ENCODE data around the gene TRIM9.

The TRIM9 gene

DNA sequence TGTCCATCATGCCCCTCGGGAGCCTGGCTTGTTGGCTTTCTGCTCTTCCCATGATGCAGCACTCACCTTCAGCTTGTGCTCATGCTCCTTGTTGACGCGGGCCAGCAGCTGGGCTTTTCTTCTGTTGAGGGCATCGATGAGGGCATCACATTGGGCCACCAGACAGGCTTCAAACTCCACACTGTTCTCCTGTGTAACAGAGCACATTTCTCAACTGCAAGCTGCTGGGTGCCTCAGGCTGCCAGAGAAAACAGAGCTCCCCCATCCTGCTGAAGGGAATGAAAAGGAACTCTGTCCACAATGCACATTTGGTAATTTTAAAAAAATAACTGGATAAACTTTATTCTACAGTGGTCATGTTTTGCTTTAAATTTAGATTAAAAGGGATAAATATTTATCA is 72.1 kb downstream of the TRIM9 start:
- no peak overlapping the region for H3K27ac ChIP-seq
- peaks cover 0 to 9% (median 6%) of the 10 kb centered on the region in 11 experiments; a peak in 8 of 22 replicates for H3K9me3 ChIP-seq (replicated peaks in 1 of 11)
- H3K9ac ChIP-seq, result no peak overlapping the region
- H3K4me1 ChIP-seq, result peaks cover 19 to 43% (median 30%) of the 10 kb centered on the region in 10 experiments
- no peaks in the 10 kb centered on the region; a peak in 1 of 22 replicates for H3K36me3 ChIP-seq
- no peak overlapping the region for H3K4me2 ChIP-seq
- H3K4me3 ChIP-seq, result no peak overlapping the region
- no peak for TF ChIP-seq Cebpa-rat (IDR thresholded peaks at IDR 0.05)
- H4K20me1 ChIP-seq, result no peaks in the 10 kb centered on the region
- no peaks in the 10 kb centered on the region for H3K27me3 ChIP-seq

- H3K4me2 ChIP-seq, result peak overlapping the region; percentile 25 to 81 (median 68)
Measured at GRCh38 chr14:51020024-51020710, 74.7 kb downstream of the TRIM9 start.

DNA sequence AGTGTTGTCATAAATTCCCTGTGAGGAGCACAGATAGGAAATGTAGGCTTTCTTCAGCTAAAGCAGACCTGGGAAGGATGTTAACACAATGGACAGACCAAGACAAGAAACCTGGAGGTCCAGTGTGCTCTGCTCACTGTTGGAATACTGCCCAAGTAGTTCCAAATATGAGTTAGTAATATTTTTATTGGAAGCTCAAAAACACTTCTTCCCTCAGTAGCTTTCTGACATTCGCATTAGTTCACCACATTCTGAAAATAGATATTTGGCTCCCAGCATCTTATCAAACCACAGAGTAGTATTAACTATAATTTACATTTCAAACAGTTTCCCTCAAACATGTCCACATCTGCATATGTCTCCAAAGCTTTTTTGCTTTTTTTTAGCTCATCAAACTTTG is 75.8 kb downstream of the TRIM9 start:
- peak overlapping the region in 7 of 11 experiments; percentile 68 to 81 (median 76); a peak in 11 of 22 replicates for H3K4me2 ChIP-seq
- no peak overlapping the region for H3K4me3 ChIP-seq
- H3K27ac ChIP-seq, result no peak overlapping the region
- peaks cover 0 to 11% (median 6%) of the 10 kb centered on the region in 11 experiments; a peak in 8 of 22 replicates for H3K9me3 ChIP-seq (replicated peaks in 1 of 11)
- no peaks in the 10 kb centered on the region for H4K20me1 ChIP-seq
- H3K36me3 ChIP-seq, result no peaks in the 10 kb centered on the region; a peak in 1 of 22 replicates
- peaks cover 11 to 41% (median 30%) of the 10 kb centered on the region in 10 experiments for H3K4me1 ChIP-seq
- TF ChIP-seq Cebpa-rat (IDR thresholded peaks at IDR 0.05), result no peak
- H3K27me3 ChIP-seq, result no peaks in the 10 kb centered on the region
- no peak overlapping the region for H3K9ac ChIP-seq

More at GRCh38 chr14:51020024-51020710, 74.7 kb downstream of the TRIM9 start:
- no peaks in the 10 kb centered on the region for H4K20me1 ChIP-seq
- H3K4me3 ChIP-seq, result no peak overlapping the region; a peak in 1 of 20 replicates
- H3K9me3 ChIP-seq (replicated peaks in 1 of 11), result peaks cover 0 to 11% (median 6%) of the 10 kb centered on the region in 11 experiments; a peak in 8 of 22 replicates
- no peak for TF ChIP-seq Cebpa-rat (IDR thresholded peaks at IDR 0.05)
- peaks cover 17 to 43% (median 30%) of the 10 kb centered on the region in 10 experiments for H3K4me1 ChIP-seq
- H3K9ac ChIP-seq, result peak overlapping the region in 1 of 11 experiments; percentile 39; a peak in 1 of 22 replicates
- no peaks in the 10 kb centered on the region; a peak in 1 of 22 replicates for H3K36me3 ChIP-seq
- no peaks in the 10 kb centered on the region for H3K27me3 ChIP-seq
- H3K27ac ChIP-seq, result 0 out of 22 replicates have a peak overlapping the region, but pooled peaks of 3 of the 11 experiments have one; percentile 6 to 17 (median 17)

- peaks cover 0 to 11% (median 6%) of the 10 kb centered on the region in 11 experiments; a peak in 8 of 22 replicates for H3K9me3 ChIP-seq (replicated peaks in 1 of 11)
- H3K27me3 ChIP-seq, result no peaks in the 10 kb centered on the region
- H3K4me1 ChIP-seq, result peaks cover 11 to 41% (median 30%) of the 10 kb centered on the region in 10 experiments
- no peaks in the 10 kb centered on the region for H4K20me1 ChIP-seq
- H3K36me3 ChIP-seq, result no peaks in the 10 kb centered on the region; a peak in 1 of 22 replicates
- H3K4me2 ChIP-seq, result peak overlapping the region in 5 of 11 experiments; percentile 13 to 81 (median 68); a peak in 7 of 22 replicates
- H3K9ac ChIP-seq, result no peak overlapping the region
- no peak overlapping the region for H3K4me3 ChIP-seq
- no peak for TF ChIP-seq Cebpa-rat (IDR thresholded peaks at IDR 0.05)
- H3K27ac ChIP-seq, result no peak overlapping the region
Measured at GRCh38 chr14:51018521-51018920, 76.4 kb downstream of the TRIM9 start.

- Histone ChIP-seq H3K27ac (no peak overlapping the region), H3K9ac (no peak overlapping the region), H3K4me3 (no peak overlapping the region)
Measured at GRCh38 chr14:51014625-51015024, 80.3 kb downstream of the TRIM9 start.

GRCh38 chr14:51014086-51014485 is 80.8 kb downstream of the TRIM9 start:
- H3K36me3 ChIP-seq, result no peaks in the 10 kb centered on the region
- no peak overlapping the region for H3K4me3 ChIP-seq
- no peak overlapping the region for H3K4me2 ChIP-seq
- no peak overlapping the region for H3K9ac ChIP-seq
- H3K27me3 ChIP-seq, result no peaks in the 10 kb centered on the region
- H3K4me1 ChIP-seq, result peaks cover 8 to 15% (median 10%) of the 10 kb centered on the region in 10 experiments; a peak in 14 of 20 replicates
- peaks cover 0 to 4% (median 0%) of the 10 kb centered on the region in 11 experiments; a peak in 1 of 22 replicates for H3K9me3 ChIP-seq (replicated peaks in 1 of 11)
- no peaks in the 10 kb centered on the region for H4K20me1 ChIP-seq
- H3K27ac ChIP-seq, result no peak overlapping the region
- TF ChIP-seq Cebpa-rat (IDR thresholded peaks at IDR 0.05), result no peak

More at GRCh38 chr14:51014625-51015024, 80.3 kb downstream of the TRIM9 start:
- Histone ChIP-seq H3K4me2 (no peak overlapping the region), H3K4me1 (peaks cover 10 to 20% (median 14%) of the 10 kb centered on the region in 10 experiments; a peak in 18 of 20 replicates), H3K9me3 (replicated peaks in 1 of 11) (peaks cover 0 to 4% (median 0%) of the 10 kb centered on the region in 11 experiments; a peak in 1 of 22 replicates), H4K20me1 (no peaks in the 10 kb centered on the region), H3K27me3 (no peaks in the 10 kb centered on the region), H3K36me3 (no peaks in the 10 kb centered on the region)
- TF ChIP-seq Cebpa-rat (IDR thresholded peaks at IDR 0.05), result no peak

- H3K36me3 ChIP-seq, result no peaks in the 10 kb centered on the region
- H3K27me3 ChIP-seq, result no peaks in the 10 kb centered on the region
- peak in 1 of 11 experiments; percentile 26; a peak in 1 of 22 replicates for TF ChIP-seq Cebpa-rat (IDR thresholded peaks at IDR 0.05)
- H3K4me2 ChIP-seq, result peak overlapping the region in 5 of 11 experiments; percentile 2 to 10 (median 7); a peak in 4 of 22 replicates
- peaks cover 0 to 11% (median 3%) of the 10 kb centered on the region in 10 experiments; a peak in 5 of 20 replicates for H3K4me1 ChIP-seq
- no peak overlapping the region for H3K9ac ChIP-seq
- no peak overlapping the region for H3K4me3 ChIP-seq
- no peak overlapping the region for H3K27ac ChIP-seq
- peaks cover 0 to 4% (median 0%) of the 10 kb centered on the region in 11 experiments; a peak in 1 of 22 replicates for H3K9me3 ChIP-seq (replicated peaks in 1 of 11)
- no peaks in the 10 kb centered on the region for H4K20me1 ChIP-seq
Measured at GRCh38 chr14:51012055-51012454, 82.8 kb downstream of the TRIM9 start.

DNA sequence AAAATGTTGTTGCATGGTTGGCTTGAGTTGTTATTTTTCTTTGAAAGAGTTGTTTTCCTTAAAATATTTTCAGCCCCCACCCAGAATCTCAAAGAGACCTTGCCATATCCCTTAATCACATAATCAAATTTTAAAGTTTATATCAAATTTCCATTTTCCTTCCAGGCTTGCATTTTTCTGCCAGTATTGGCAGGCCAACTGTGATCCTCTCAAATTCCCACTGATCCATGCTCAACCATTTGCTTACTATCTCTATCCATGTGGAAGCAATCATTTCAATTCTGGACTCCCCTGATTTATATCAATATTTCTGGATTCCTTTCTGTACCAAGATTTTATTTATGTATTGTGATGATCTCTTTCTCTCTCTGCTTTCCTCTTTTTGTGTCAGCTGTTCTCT is 86.5 kb downstream of the TRIM9 start:
- no peaks in the 10 kb centered on the region for H3K36me3 ChIP-seq
- no peak for TF ChIP-seq Cebpa-rat (IDR thresholded peaks at IDR 0.05)
- H3K4me1 ChIP-seq, result peaks cover 0 to 17% (median 3%) of the 10 kb centered on the region in 10 experiments; a peak in 5 of 20 replicates
- H3K9ac ChIP-seq, result no peak overlapping the region
- H3K4me2 ChIP-seq, result no peak overlapping the region
- no peaks in the 10 kb centered on the region for H3K27me3 ChIP-seq
- H3K27ac ChIP-seq, result no peak overlapping the region
- H4K20me1 ChIP-seq, result no peaks in the 10 kb centered on the region
- H3K4me3 ChIP-seq, result no peak overlapping the region
- no peaks in the 10 kb centered on the region for H3K9me3 ChIP-seq (replicated peaks in 1 of 11)

DNA sequence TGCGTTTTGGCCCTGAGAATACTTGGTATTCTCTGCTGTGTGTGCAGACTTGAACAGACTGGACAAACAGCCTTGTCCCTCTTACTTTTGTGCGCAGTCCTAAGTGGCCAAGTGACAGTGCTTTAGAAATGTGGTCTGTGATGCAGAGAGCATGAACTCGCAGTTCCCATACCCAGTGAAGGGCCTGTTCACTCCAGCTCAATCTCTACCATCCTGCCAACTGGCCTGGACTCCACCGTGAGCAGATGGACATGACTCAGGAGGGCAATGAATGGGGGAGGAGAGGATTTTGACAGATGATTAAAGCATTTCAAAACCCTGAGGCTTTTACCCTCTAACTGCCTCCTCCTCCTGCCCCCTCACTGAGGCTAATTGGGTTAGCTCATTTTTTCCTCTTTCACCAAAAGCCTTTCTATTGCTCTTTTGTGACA is 88.1 kb downstream of the TRIM9 start:
- no peak for TF ChIP-seq Cebpa-rat (IDR thresholded peaks at IDR 0.05)
- H3K36me3 ChIP-seq, result no peaks in the 10 kb centered on the region
- H3K9me3 ChIP-seq (replicated peaks in 1 of 11), result no peaks in the 10 kb centered on the region
- no peak overlapping the region for H3K4me3 ChIP-seq
- no peak overlapping the region for H3K9ac ChIP-seq
- H3K4me2 ChIP-seq, result peak overlapping the region in 2 of 11 experiments; percentile 13 to 28; a peak in 1 of 22 replicates
- H3K4me1 ChIP-seq, result peaks cover 0 to 10% (median 0%) of the 10 kb centered on the region in 10 experiments; a peak in 5 of 20 replicates
- H3K27me3 ChIP-seq, result no peaks in the 10 kb centered on the region
- no peaks in the 10 kb centered on the region for H4K20me1 ChIP-seq
- no peak overlapping the region for H3K27ac ChIP-seq
